HCT116 (cell line): Measurements from ENCODE around the gene PPP2R5D. TPM values are rescaled to one million over a fixed set of nuclear protein-coding genes. Genes with fewer than 3 reads are reported as not detected.

Experiments
- ATAC-seq: fragments of 200-7000 bp; cut with Tn5 transposase; 2 replicates; pipeline ENCODE4 v1.9.1; 2020; ENCODE audit warnings: mild to moderate bottlenecking, moderate library complexity
- BruUV-seq: library from RNA; stranded (reverse); fragments of 400-500 nt; replicated peaks from 2 replicates; lab custom pipeline; 2021; lab: Mats Ljungman, UMichigan
- CTCF ChIA-PET: fragments of 300-600 bp; sonication (Branson Sonifier 250); formaldehyde crosslinking; loops from one replicate; lab custom pipeline; 2021; ENCODE audit warnings: antibody characterized with exemption; lab: Charles Lee
- POLR2A ChIA-PET: fragments of 300-600, 350-600 bp; sonication (Branson Sonifier 250); formaldehyde crosslinking; loops from one replicate; lab custom pipeline; 2021; ENCODE audit warnings: antibody characterized with exemption; lab: Charles Lee
- RAD21 ChIA-PET, 2 experiments: fragments of 300-600 bp; sonication (Branson Sonifier 250); formaldehyde crosslinking; loops; one replicate each; lab custom pipeline; 2023; ENCODE audit warnings: low total read pairs in 2 of 2; ENCODE audit not compliant: uncharacterized antibody in 2 of 2, unreplicated experiment in 2 of 2, low non-redundant PET in 1 of 2; lab: Charles Lee
- DNase-seq: peaks from one replicate; pipeline ENCODE4 v3.0.0-alpha.2; 2010; ENCODE audit warnings: low read depth, low spot score
- H2AFZ ChIP-seq: fragments of 200-600 bp; shearing (Covaris generic), sonication (generic); 2 replicates; pipeline ENCODE4 v1.6.1; 2017; ENCODE audit warnings: low read depth, mixed run types, mixed read lengths, antibody characterized with exemption, low read length; ENCODE audit not compliant: poor library complexity, severe bottlenecking
- H3K27ac ChIP-seq: 2 replicates; pipeline ENCODE4 v1.5.1; 2012; ENCODE audit warnings: low read depth, low read length
- H3K27me3 ChIP-seq: fragments of 200-600 bp; sonication (generic); 2 replicates; pipeline ENCODE4 v1.6.1; 2016; ENCODE audit warnings: mixed run types, low read length, mixed read lengths; ENCODE audit not compliant: insufficient read depth
- H3K36me3 ChIP-seq, 2 experiments: fragments of 200-500 bp in 1 of 2; fragments of 200-600 bp in 1 of 2; sonication (Bioruptor generic) in 1 of 2; sonication (generic) in 1 of 2; 2 replicates each; pipeline versions ENCODE4 v1.5.1 to v1.6.1; 2014 to 2016; ENCODE audit warnings: low read length in 2 of 2, inconsistent platforms in 1 of 2, mixed read lengths in 1 of 2, mixed run types in 1 of 2; ENCODE audit not compliant: insufficient read depth in 2 of 2, control insufficient read depth in 1 of 2
- H3K4me1 ChIP-seq, 2 experiments: fragments of 200-600 bp in 1 of 2; sonication (generic) in 1 of 2; 2 replicates each; pipeline versions ENCODE4 v1.5.1 to v1.6.1; 2012 to 2017; ENCODE audit warnings: low read length in 2 of 2, inconsistent platforms in 1 of 2, mild to moderate bottlenecking in 1 of 2, mixed read lengths in 1 of 2, mixed run types in 1 of 2, moderate library complexity in 1 of 2; ENCODE audit not compliant: insufficient read depth in 2 of 2, control insufficient read depth in 1 of 2
- H3K4me2 ChIP-seq: fragments of 200-600 bp; sonication (generic); 2 replicates; pipeline ENCODE4 v1.6.1; 2017; ENCODE audit warnings: mixed run types, low read length, mixed read lengths
- H3K4me3 ChIP-seq, 2 experiments: fragments of 200-600 bp in 1 of 2; sonication (generic) in 1 of 2; replicated peaks in 1 of 2; 2 replicates each; pipeline ENCODE4 v1.5.1; 2011 to 2016; ENCODE audit warnings: low read length in 2 of 2, control low read depth in 1 of 2, low read depth in 1 of 2, mild to moderate bottlenecking in 1 of 2, mixed read lengths in 1 of 2, mixed run types in 1 of 2
- H3K79me2 ChIP-seq: fragments of 200-600 bp; sonication (generic); 2 replicates; pipeline ENCODE4 v1.6.1; 2017; ENCODE audit warnings: mild to moderate bottlenecking, mixed run types, low read length, moderate library complexity, mixed read lengths; ENCODE audit not compliant: insufficient read depth
- H3K9ac ChIP-seq: fragments of 200-600 bp; sonication (generic); 2 replicates; pipeline ENCODE4 v1.6.1; 2016; ENCODE audit warnings: low read length, mixed read lengths
- H3K9me2 ChIP-seq: fragments of 200-600 bp; sonication (generic), shearing (Covaris generic); 2 replicates; pipeline ENCODE4 v1.6.1; 2017; ENCODE audit warnings: mixed run types, mild to moderate bottlenecking, moderate library complexity; ENCODE audit not compliant: insufficient read depth
- H3K9me3 ChIP-seq, 2 experiments: fragments of 200-500 bp in 1 of 2; fragments of 200-600 bp in 1 of 2; sonication (Bioruptor generic) in 1 of 2; sonication (generic) in 1 of 2; 2 replicates each; pipeline ENCODE4 v1.6.1; 2014 to 2017; ENCODE audit warnings: low read length in 2 of 2, mixed read lengths in 2 of 2, inconsistent platforms in 1 of 2, low read depth in 1 of 2, mild to moderate bottlenecking in 1 of 2, mixed run types in 1 of 2, moderate library complexity in 1 of 2; ENCODE audit not compliant: control insufficient read depth in 1 of 2, insufficient read depth in 1 of 2
- H4K20me1 ChIP-seq: fragments of 200-600 bp; sonication (generic), shearing (Covaris generic); 2 replicates; pipeline ENCODE4 v1.6.1; 2017; ENCODE audit warnings: mixed run types, mild to moderate bottlenecking, moderate library complexity; ENCODE audit not compliant: insufficient read depth
- ATF3 ChIP-seq: IDR thresholded peaks from 2 replicates; pipeline ENCODE4 v1.6.1; 2012
- CEBPB ChIP-seq: IDR thresholded peaks from 2 replicates; pipeline ENCODE4 v1.6.1; 2012; ENCODE audit warnings: low read depth
- CTCF ChIP-seq, 3 experiments: fragments of 200-600 bp in 1 of 3; sonication (generic) in 1 of 3; IDR thresholded peaks in 2 of 3; conservative IDR thresholded peaks in 1 of 3; 2 replicates each; pipeline ENCODE4 v1.5.1; 2012 to 2017; ENCODE audit warnings: low read depth in 2 of 3, low read length in 2 of 3, antibody characterized with exemption in 1 of 3, borderline replicate concordance in 1 of 3, control low read depth in 1 of 3, mild to moderate bottlenecking in 1 of 3, mixed read lengths in 1 of 3, mixed run types in 1 of 3, moderate library complexity in 1 of 3; ENCODE audit not compliant: insufficient read depth in 1 of 3
- EGR1 ChIP-seq: IDR thresholded peaks from 2 replicates; pipeline ENCODE4 v1.6.1; 2012; ENCODE audit warnings: low read depth
- ELF1 ChIP-seq: IDR thresholded peaks from 2 replicates; pipeline ENCODE4 v1.6.1; 2012; ENCODE audit warnings: low read depth, borderline replicate concordance
- EZH2 ChIP-seq: fragments of 200-600 bp; sonication (generic); IDR thresholded peaks from 2 replicates; pipeline ENCODE4 v1.6.1; 2017; ENCODE audit warnings: antibody characterized with exemption, mixed run types
- FOSL1 ChIP-seq: IDR thresholded peaks from 2 replicates; pipeline ENCODE4 v1.6.1; 2012; ENCODE audit warnings: low read depth
- JUND ChIP-seq: IDR thresholded peaks from 2 replicates; pipeline ENCODE4 v1.6.1; 2012
- MAX ChIP-seq: IDR thresholded peaks from 2 replicates; pipeline ENCODE4 v1.6.1; 2012
- POLR2AphosphoS5 ChIP-seq: IDR thresholded peaks from 2 replicates; pipeline ENCODE4 v1.6.1; 2011; ENCODE audit warnings: mild to moderate bottlenecking, low read depth, low read length, moderate library complexity
- RAD21 ChIP-seq: IDR thresholded peaks from 2 replicates; pipeline ENCODE4 v1.6.1; 2012; ENCODE audit warnings: low read depth, mild to moderate bottlenecking
- SIN3A ChIP-seq: IDR thresholded peaks from 2 replicates; pipeline ENCODE4 v1.6.1; 2012; ENCODE audit warnings: low read depth
- SP1 ChIP-seq: IDR thresholded peaks from 2 replicates; pipeline ENCODE4 v1.6.1; 2012; ENCODE audit warnings: low read depth
- SRF ChIP-seq: IDR thresholded peaks from 2 replicates; pipeline ENCODE4 v1.6.1; 2012; ENCODE audit warnings: low read depth
- ZBTB33 ChIP-seq: IDR thresholded peaks from 2 replicates; pipeline ENCODE4 v1.6.1; 2011; ENCODE audit warnings: mild to moderate bottlenecking, low read length, moderate library complexity; ENCODE audit not compliant: insufficient replicate concordance; ENCODE audit errors: extremely low read depth
- ZNF274 ChIP-seq: fragments of 200-500 bp; sonication (Bioruptor generic); IDR thresholded peaks from 2 replicates; pipeline ENCODE4 v1.6.1; 2014; ENCODE audit warnings: mild to moderate bottlenecking, low read depth, low read length, inconsistent platforms
- intact Hi-C: fragments of 100-400 bp; cut with micrococcal nuclease; formaldehyde crosslinking; loops from 2 replicates; pipeline ENCODE4 v1.10.0; 2022
- total RNA-seq: library from RNA; stranded (reverse); gene quantifications from one replicate; pipeline ENCODE4 v1.2.1, GENCODE V29; 2021; ENCODE audit not compliant: unreplicated experiment

PPP2R5D gene
- total RNA-seq, 1 experiment from 2014 or later: 49.6 TPM

- no peaks in the 10 kb centered on the region for H3K9me2 ChIP-seq
- no peak overlapping the region for H2AFZ ChIP-seq
- no TSS peak for BruUV-seq
- peaks cover 8 to 20% of the 10 kb centered on the region in 2 experiments; a peak in 3 of 4 replicates for H3K4me1 ChIP-seq
- H3K36me3 ChIP-seq: peaks cover 0 to 6% of the 10 kb centered on the region in 2 experiments; a peak in 1 of 4 replicates
- TF ChIP-seq JUND: no peak
- TF ChIP-seq ZBTB33: no peak
- TF ChIP-seq SRF: no peak
- no peak for TF ChIP-seq ATF3
- no peak for TF ChIP-seq FOSL1
- no peak for TF ChIP-seq SIN3A
- no peak for TF ChIP-seq CTCF (IDR thresholded peaks at IDR 0.05 in 2 of 3, conservative IDR thresholded peaks at IDR 0.05 in 1 of 3; ENCODE audit: borderline replicate concordance in 1 of 3, insufficient read depth in 1 of 3, low read depth in 2 of 3, low read length in 2 of 3)
- TF ChIP-seq SP1: no peak
- no peak for TF ChIP-seq ZNF274
- no peak for TF ChIP-seq POLR2AphosphoS5
- no peak for TF ChIP-seq CEBPB
- TF ChIP-seq RAD21: no peak
- TF ChIP-seq EZH2: no peak
- no peak for TF ChIP-seq EGR1
- TF ChIP-seq ELF1: no peak
- TF ChIP-seq MAX: no peak
- TF ChIP-seq, all 23 proteins: peak for 0
- RAD21 ChIA-PET: no interaction called here
- no peaks in the 10 kb centered on the region for H3K27me3 ChIP-seq
- intact Hi-C loops: no loop called here
- H3K4me3 ChIP-seq: no peak overlapping the region
- H3K27ac ChIP-seq: no peak overlapping the region
- H3K79me2 ChIP-seq: peaks cover 18% of the 10 kb centered on the region
- POLR2A ChIA-PET: no interaction called here
- H3K4me2 ChIP-seq: no peak overlapping the region
- H3K9ac ChIP-seq: no peak overlapping the region
- CTCF ChIA-PET: no interaction called here
- H4K20me1 ChIP-seq: no peaks in the 10 kb centered on the region
- ATAC-seq (no peak), DNase-seq (no peak)
- no peaks in the 10 kb centered on the region for H3K9me3 ChIP-seq
These were observed 77.5 kb downstream of the PPP2R5D start for GRCh38 chr6:43061861-43062260.

Other genes with a start within 250 kb of the PPP2R5D start
- gene TBCC, start 238.5 kb upstream of the PPP2R5D start, total RNA-seq: 17.1 TPM
- 14.9 TPM for gene BICRAL, start 202.5 kb upstream of the PPP2R5D start, total RNA-seq
- 125 TPM for gene RPL7L1, start 105.0 kb upstream of the PPP2R5D start, total RNA-seq
- not detected for gene PTCRA, start 68.5 kb upstream of the PPP2R5D start, total RNA-seq
- 49.1 TPM for gene CNPY3, start 55.1 kb upstream of the PPP2R5D start, total RNA-seq
- 0.57 TPM for gene GNMT, start 23.8 kb upstream of the PPP2R5D start, total RNA-seq
- gene PEX6, start 5.4 kb upstream of the PPP2R5D start, total RNA-seq: 21.4 TPM
- 64.8 TPM for gene MEA1, start 29.4 kb downstream of the PPP2R5D start, total RNA-seq
- 67.2 TPM for gene KLHDC3, start 29.7 kb downstream of the PPP2R5D start, total RNA-seq
- gene RRP36, start 37.1 kb downstream of the PPP2R5D start, total RNA-seq: 63.4 TPM
- 34.1 TPM for gene CUL7, start 69.3 kb downstream of the PPP2R5D start, total RNA-seq
- gene MRPL2, start 74.9 kb downstream of the PPP2R5D start, total RNA-seq: 123 TPM
- 16.2 TPM for gene KLC4, start 75.1 kb downstream of the PPP2R5D start, total RNA-seq
- 105 TPM for gene PTK7, start 91.7 kb downstream of the PPP2R5D start, total RNA-seq
- 28.1 TPM for gene SRF, start 186.7 kb downstream of the PPP2R5D start, total RNA-seq
- 36.5 TPM for gene CUL9, start 197.6 kb downstream of the PPP2R5D start, total RNA-seq
- gene DNPH1, start 244.9 kb downstream of the PPP2R5D start, total RNA-seq: 117 TPM